Activated CD4-positive, alpha-beta T cell treated with anti-CD3 and anti-CD28 coated beads for 1 hour (primary cell): ENCODE results near the gene YAF2.
"Not testable (repeated sequence)": the region's sequence is repeated elsewhere in the genome, so short reads cannot be mapped to it uniquely, and the experiment has no call there.

Experiments used
- DNase-seq: peaks from one replicate; pipeline ENCODE4 v3.0.0-alpha.2; 2020

Gene YAF2

DNA sequence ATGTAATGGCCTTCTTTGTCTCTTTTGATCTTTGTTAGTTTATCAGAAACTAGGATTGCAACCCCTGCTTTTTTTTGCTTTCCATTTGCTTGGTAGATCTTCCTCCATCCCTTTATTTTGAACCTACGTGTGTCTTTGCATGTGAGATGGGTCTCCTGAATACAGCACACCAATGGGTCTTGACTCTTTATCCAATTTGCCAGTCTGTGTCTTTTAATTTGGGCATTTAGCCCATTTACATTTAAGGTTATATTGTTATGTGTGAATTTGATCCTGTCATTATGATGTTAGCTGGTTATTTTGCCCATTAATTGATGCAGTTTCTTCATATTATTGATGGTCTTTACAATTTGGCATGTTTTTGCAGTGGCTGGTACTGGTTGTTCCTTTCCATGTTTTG lies 14.6 kb upstream of the YAF2 start:
- DNase-seq: not testable (repeated sequence)

DNA sequence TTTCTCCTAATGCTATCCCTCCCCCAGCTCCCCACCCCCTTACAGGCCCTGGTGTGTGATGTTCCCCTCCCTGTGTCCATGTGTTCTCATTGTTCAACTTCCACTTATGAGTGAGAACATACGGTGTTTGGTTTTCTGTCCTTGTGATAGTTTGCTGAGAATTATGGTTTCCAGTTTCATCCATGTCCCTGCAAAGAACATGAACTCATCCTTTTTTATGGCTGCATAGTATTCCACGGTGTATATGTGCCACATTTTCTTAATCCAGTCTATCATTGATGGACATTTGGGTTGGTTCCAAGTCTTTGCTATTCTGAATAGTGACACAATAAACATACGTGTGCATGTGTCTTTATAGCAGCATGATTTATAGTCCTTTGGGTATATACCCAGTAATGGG lies 11.0 kb upstream of the YAF2 start:
- not testable (repeated sequence) for DNase-seq

DNA sequence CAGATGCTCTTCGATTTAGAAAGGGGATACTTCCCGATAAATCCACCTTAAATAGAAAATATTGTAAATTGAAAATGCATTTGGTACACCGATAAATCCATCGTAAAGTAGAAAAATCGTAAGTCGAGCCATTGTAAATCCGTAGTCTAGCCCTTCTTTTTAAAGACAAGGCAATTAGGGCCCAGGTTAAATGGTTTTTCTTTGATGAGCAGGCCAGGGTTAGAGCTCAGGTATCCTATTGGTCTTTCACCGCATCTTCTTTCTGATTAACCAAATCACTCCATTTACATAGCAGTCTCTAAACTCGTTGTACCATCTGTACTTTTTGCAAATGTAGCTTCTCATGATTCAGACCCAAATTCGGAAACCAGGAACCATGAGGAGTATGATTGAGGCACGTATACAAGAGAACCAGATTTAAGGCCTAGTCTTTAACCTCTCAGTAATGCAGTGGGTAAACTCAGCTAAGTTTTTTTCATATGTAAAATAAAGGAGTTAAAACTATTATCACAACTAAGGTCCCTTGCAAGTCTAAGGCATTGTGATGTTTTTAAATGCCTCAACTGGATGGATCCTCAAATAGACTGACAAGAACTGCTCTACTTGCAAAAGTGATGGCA lies 2.2 kb upstream of the YAF2 start:
- DNase-seq: no peak

DNA sequence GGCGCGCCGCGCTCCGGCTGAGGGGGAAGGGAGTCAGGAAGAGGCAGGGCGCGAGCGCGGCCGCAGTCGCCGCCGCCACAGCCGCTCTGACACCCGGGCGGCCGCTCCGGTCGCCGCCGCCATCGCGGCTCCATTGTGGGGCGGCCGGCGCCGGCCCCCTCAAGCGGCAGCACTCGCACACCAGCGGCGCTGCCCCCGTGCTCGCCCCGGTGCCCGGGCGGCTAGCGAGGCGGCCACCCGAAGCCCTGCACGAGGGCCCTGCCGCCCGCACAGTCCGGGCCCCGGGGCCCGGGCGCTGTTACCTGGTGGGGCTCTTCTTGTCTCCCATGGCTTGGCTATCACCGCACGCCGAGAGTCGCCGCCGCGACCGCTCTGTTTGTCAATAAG lies 202 bp downstream of the YAF2 start:
- no peak for DNase-seq

DNA sequence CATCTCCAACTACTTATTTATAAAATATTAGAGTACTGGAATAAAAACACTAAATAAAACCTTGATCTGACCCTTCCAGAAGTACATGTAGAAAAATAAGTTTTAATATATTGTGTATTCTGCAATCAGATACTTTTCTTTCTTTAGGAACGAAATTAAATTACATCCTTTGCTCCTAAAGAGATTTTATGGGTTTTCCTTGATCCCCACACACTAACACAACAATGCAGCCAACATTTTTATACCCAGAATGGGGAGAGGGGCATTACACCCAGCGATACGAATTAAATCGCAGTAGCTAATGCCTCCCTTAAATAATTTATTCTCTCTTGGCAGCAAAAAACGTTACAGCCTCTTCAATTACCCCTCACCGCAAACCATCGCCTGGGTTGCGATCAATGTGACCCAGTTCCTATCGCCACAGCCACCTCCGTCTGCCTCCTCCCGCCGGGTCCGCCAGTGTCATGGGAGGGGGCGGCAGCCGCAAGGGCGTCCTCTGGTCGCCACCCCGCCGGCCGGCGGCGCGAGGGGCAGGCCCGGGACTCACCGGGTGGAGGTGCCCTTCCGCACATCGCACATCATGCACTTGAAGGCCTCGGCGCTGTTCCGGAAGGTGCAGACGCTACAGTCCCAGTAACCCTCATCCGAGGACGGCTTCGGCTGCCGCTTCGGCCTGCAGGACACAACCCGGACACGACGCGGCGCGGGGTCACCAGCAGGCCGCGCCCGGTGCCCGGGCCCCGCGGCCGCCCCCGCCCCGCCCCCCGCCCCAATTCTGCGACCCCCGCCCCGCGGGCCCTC lies 796 bp downstream of the YAF2 start:
- peak; percentile 46 for DNase-seq

DNA sequence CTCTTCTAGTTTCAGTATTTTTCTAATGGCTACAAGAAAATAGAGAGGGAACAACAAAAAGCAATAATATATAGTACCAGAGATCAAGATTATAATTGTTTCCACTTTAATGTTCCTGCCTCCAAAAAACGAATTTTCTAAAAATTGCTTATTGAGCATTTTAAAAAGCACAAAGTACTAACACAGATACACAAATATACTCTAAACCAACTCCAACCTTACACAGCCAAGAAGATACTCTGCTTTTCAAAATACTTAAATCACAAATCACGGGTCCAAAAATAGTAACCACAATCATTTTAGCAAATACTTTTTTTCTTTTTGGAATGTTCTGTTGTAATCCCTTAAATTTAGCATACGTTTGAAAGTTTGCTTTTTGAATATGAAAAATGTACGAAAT lies 2.0 kb downstream of the YAF2 start:
- DNase-seq: no peak

DNA sequence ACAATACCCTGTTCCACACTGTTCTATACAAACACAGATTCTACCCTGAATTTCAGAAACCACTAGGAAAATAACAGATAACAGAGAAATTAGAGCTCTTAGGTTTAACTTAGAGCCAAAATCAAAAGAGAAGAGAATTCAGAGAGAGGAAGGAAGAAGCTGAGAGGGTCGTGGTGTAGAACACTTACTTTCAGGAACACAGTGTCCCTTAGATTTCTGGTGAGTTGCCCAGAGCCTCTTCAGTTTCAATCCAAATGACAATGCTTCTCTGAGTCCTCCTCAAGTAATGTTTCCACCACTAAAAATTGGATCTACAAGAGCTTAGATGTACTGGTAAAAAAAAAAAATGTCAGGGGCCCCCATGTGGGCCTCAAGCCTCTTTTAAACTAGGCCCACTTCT lies 2.6 kb downstream of the YAF2 start:
- DNase-seq: no peak

DNA sequence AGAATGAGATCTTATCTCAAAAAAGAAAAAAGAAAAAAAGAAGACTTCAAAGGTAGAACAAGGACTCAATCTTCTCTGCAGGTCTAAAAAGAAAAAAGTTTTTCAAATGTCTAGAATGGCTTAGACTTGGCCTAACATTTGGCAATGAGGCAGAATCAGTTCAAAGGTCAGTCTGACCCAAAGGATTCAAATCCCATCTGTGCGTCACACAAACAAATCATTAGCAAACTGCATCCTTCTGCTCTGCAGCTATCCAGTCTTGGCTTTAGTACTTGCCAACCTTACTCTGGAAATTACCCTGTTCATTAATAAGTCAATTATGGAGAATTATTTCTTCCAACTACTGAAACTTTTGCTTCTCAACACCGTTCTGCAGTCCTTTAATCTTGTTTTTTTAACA lies 3.1 kb downstream of the YAF2 start:
- DNase-seq: no peak

DNA sequence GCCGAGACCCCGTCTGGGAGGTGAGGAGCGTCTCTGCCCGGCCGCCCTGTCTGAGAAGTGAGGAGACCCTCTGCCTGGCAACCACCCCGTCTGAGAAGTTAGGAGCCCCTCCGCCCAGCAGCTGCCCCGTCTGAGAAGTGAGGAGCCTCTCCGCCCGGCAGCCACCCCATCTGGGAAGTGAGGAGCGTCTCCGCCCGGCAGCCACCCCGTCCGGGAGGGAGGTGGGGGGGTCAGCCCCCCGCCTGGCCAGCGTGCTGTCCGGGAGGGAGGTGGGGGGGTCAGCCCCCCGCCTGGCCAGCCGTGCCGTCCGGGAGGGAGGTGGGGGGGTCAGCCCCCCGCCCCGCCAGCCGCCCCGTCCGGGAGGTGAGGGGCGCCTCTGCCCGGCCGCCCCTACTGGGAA lies 10.5 kb downstream of the YAF2 start:
- not testable (repeated sequence) for DNase-seq

DNA sequence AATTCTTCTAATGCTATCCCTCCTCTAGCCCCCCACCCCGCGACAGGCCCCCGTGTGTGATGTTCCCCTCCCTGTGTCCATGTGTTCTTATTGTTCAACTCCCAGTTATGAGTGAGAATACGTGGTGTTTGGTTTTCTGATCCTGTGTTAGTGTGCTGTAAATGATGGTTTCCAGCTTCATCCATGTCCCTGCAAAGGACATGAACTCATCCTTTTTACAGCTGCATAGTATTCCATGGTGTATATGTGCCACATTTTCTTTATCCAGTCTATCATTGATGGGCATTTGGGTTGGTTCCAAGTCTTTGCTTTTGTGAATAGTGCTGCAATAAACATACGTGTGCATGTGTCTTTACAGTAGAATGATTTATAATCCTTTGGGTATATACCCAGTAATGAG lies 13.5 kb downstream of the YAF2 start:
- not testable (repeated sequence) for DNase-seq

DNA sequence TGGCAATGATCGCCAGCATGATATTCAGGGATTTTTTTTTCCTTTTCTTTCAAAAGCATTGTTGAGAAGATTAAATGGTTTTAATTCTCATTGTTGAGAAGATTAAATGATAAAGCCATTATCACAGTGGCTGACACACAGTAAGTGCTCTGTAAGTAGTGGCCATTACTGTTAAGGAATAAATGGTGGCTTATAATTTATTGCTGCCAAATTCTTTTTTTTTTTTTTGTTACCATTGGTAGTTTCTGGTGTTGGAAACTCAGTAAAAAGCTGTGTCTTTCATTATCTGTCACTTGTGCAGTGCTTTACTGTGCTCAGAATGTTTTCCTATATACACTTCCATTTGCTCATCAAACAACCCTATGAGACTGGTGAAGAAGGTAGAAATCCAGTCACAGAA lies 15.3 kb downstream of the YAF2 start:
- DNase-seq: no peak

DNA sequence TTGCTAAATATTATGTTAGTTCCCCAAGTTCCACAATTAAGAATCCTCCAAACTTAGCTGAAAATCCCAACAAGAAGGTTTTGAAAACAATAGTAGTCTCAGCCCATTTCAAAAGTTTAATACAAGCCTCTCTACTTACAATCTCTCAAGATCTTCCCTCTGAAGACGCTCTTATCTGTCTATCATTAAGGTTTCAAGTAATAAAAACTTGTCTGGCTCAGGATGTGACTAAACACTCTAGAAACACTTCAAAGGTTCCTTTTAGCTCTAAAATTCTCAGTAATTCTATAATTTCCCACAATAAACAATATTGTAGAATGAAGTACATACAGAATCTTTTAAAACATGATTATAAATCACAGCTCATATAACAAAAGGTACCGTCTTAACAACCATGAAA lies 16.3 kb downstream of the YAF2 start:
- DNase-seq: no peak

DNA sequence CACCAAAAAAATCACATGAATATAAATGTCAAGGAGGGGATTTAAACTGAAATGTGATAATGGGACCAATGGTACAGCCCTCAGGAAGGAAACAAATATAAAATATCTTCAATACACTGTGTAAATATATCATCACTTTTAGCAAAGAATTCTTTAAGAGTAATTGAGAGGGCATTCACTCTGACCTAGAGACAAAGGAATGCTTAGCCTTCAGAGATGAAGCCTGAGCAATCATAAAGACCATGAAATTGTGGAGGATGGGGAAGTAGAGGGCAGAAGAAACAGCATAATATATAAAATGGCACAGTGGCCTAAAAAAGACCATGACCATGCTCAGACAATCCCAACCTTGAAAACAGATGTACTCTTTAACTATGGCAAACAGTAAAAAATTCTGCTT lies 20.4 kb downstream of the YAF2 start:
- DNase-seq: no peak

DNA sequence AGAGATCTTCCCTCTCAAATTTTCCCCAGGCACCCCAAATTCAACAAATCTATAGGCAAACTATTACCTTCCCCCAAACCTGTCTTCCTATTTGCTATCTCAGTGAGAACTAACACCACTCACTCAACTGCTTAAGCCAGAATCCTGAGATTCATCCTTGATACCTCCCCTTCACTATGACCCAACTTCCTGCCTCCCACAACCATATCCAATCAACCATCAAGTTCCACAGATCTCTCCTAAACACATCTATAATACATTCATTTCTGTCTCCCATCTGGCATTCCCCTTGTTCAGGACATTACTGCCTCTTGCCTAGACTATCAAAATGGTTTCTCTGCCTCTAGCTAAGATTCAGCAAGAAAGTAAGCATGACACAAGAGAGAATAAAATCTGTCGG lies 21.3 kb downstream of the YAF2 start:
- no peak for DNase-seq

DNA sequence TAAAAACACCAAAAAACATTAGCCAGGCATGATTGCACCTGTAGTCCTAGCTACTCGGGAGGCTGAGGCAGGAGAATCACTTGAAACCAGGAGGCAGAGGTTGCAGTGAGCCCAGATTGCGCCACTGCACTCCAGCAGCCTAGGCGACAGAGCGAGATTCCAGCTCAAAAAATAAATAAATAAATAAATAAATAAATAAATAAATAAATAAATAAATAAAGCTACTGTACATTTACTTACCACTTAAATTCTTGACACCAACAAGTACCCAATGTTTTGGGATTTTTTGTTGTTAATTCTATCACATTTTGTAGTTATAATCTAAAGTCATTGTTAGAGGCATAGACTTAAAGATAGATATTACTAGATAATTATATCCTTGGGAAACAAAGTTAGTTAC lies 22.3 kb downstream of the YAF2 start:
- not testable (repeated sequence) for DNase-seq

DNA sequence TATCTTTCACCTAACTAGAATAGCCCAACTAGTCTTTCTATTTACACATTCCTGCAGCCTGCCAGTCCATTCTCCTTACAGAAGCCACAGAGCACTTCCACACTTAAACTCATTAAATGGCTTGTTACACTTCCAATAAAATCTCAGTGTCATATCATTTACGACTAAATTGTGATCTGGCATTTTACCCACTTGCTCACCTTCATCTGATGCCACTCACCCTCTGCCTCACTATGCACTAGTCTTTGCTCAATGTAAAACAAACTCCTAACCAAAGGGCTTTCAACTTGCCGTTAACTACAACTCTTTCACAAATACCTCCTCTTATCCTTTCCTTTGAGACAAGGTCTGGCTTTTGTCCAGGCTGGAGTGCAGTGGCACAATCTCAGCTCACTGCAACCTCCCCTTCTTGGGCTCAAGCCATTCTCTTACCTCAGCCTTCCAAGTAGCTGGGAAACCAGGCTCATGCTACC lies 24.1 kb downstream of the YAF2 start:
- no peak for DNase-seq

DNA sequence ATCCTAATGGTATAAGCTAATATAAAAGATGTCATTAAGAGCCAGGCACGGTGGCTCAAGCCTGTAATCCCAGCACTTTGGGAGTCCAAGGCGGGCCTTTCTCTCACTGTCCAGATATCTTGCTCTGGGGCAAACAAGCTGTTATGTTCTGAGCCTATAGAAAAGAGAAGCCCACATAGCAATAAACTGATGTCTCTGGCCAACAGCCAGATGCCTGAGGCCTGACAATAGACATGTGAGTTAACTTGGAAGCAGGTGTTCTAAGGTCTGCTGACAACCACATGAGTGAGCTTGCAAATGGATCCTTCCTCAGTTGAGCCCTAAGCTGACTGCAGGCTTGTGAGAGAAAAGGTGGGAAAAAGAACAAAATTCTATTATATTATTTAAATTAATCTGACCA lies 25.0 kb downstream of the YAF2 start:
- no peak for DNase-seq

DNA sequence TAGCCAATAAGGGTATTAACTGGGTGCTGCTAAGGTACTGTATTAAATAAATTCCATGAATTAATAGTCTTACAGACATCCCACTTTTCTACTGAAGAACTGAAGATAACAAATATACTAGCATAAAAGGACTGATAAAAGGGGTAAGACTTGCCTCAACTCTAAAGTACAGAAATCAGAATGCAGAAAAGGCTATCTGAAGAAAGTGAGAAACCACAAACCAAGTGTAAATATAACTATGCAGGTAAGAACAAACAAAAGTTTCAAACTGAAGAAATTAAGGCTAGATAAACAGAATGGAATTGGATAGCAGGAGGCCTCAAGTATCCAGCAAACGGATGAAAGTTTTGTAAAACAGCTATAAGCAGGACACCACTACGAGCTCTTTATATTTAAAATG lies 29.5 kb downstream of the YAF2 start:
- no peak for DNase-seq

DNA sequence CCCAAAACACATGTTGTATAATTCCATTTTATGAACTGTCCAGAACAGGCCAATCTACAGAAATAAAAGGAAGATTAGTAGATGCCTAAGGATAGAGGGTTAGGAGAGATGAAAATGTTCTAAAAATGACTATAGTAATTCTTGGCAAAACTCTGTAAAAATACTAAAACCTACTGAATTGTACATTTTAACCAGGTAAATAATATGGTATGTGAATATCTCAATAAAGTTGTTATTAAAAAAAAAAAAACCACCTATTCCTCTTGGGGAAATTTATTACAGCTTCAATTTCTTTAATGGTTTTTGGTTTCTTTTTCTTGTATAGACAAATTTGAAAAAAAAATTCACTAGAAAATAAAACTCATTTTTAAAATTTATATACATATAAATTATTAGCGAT lies 33.2 kb downstream of the YAF2 start:
- no peak for DNase-seq

DNA sequence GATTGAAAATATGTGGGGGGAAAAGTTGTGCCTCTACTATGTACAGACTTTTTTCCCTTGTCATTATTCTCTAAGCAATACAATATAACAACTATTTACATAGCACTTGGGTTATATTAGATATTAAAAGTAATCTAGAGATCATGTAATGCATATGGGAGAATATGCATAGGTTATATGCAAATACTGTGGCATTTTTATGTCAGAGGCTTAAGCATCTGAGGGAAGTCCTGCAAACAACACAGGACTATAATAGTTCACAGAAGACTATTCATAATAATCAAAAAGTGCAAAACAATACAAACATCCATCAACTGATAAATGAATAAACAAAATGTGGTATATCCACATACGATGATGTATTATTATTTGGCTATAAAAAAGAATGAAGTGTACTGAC lies 33.7 kb downstream of the YAF2 start:
- DNase-seq: no peak

DNA sequence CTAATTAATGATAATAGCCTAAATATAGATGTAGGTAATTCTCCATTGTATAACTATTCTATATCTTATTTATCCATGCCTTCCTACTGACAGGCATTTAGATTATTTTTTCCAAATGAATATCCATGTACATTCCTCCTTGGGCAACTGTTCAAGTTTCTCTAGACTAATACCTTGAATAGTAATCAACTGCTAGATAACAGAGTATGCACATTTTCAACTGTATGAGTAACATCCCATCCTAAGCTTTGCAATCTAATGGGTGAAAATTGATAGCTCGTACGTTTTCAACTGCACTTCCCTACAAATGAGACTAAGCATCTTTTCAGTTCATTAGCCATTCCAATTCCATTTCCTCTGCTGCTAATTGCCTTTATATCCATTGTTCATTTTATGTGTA lies 37.0 kb downstream of the YAF2 start:
- no peak for DNase-seq

DNA sequence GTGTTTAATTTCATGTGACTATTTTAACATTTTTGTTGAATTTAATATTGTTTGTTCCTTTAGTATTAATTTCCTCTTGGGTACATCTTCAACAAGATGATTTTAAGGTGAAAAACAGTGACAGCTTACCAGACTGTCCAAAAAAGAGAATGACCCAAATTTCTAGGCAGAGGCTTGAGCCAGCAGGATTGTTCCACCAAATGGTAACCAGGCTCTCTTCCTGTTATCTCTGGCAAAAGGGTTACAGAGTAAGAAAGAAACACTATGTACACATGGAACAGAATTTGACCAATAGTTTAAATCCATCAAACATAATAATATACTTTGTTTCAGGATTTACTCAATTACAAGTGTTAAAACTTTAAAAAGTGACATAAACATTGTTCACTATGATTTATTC lies 39.0 kb downstream of the YAF2 start:
- DNase-seq: no peak

DNA sequence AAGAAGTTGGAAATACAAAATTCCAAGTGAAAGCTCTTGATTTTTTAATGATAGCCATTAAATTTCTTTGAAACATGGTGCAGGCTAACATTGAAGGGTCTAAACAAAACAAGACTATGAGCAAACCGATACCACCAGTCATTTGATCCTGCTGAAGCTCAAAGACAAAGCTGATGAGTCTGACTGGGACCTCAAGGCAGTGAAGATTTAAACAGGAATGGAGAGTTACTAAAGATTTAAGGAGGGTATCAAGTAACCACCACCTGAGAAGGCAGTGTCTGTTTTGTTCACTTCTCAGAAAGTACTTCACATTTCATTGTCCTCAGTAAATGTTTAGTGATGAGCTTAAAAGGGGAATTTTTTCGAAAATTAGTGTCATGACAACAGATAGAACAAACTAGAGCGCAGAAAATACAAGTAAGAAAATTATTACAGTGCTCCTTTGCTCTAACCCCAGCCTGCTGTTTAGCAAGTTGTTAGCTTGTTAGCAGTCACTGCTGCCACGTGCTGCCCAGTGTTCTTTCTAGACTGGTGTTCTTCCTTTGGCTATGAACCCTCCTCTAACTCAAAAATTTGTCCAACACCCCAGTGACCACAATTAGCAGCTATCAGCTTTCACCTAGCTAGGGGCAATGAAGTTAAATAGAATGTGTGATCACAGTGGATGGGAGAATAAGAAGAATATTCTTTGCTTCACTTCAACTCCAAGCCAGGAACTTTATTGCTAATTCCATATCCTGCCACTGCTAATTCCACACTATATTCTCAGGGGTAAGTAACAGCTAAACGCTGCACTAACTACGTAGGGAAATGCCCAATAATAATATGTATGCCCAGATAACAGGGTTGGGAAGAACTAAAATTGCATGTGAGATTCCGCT lies 41.1 kb downstream of the YAF2 start:
- no peak for DNase-seq

DNA sequence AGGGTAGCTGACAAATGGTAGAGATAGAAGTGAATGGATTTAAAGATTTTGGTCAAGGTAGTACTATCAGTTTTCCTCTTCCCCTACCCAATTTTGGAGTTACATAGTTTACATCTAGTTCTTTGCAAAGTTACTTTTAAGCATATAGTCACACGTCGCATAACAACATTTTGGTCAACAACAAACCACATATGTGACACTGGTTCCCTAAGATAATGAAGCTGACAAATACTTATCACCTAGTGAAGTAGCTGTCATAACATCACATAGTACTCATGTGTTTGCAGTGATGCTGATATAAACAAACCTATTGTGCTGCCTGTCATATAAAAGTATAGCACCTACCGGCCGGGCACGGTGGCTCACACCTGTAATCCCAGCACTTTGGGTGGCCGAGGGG lies 45.4 kb downstream of the YAF2 start:
- DNase-seq: no peak
